GM18526 (cell line): ENCODE data around the gene VAPA.

ENCODE experiments used
- POLR2A ChIP-seq: IDR thresholded peaks from 3 replicates; pipeline ENCODE4 v1.6.1; 2011; ENCODE audit not compliant: insufficient read length; ENCODE audit errors: extremely low read depth

Gene VAPA

GRCh38 chr18:9949315-9949714, 35.5 kb downstream of the VAPA start:
- TF ChIP-seq POLR2A = no peak

GRCh38 chr18:9949861-9950260, 36.0 kb downstream of the VAPA start:
- TF ChIP-seq POLR2A = no peak

GRCh38 chr18:9950289-9951016, 36.6 kb downstream of the VAPA start:
- no peak for TF ChIP-seq POLR2A

GRCh38 chr18:9951022-9951859, 37.4 kb downstream of the VAPA start:
- TF ChIP-seq POLR2A = no peak

GRCh38 chr18:9952633-9953416, 39.0 kb downstream of the VAPA start:
- no peak for TF ChIP-seq POLR2A

GRCh38 chr18:9958861-9959399, 45.1 kb downstream of the VAPA start:
- no peak for TF ChIP-seq POLR2A

- TF ChIP-seq POLR2A = no peak
Observed at GRCh38 chr18:9959564-9959963, 45.7 kb downstream of the VAPA start.

- no peak for TF ChIP-seq POLR2A
Observed at GRCh38 chr18:9960258-9960904, 46.6 kb downstream of the VAPA start.

GRCh38 chr18:9961041-9961440, 47.2 kb downstream of the VAPA start:
- TF ChIP-seq POLR2A = no peak

- no peak for TF ChIP-seq POLR2A
Observed at GRCh38 chr18:9965711-9966624, 52.2 kb downstream of the VAPA start.

- TF ChIP-seq POLR2A = no peak
Observed at GRCh38 chr18:9968081-9968848, 54.4 kb downstream of the VAPA start.

GRCh38 chr18:9969247-9969646, 55.4 kb downstream of the VAPA start:
- no peak for TF ChIP-seq POLR2A

- no peak for TF ChIP-seq POLR2A
Observed at GRCh38 chr18:9971313-9971920, 57.6 kb downstream of the VAPA start.
